H1 (cell line): Measurements from ENCODE around the gene BCL2. TPM values are rescaled to one million over a fixed set of nuclear protein-coding genes. Genes with fewer than 3 reads are reported as not detected.

Experiments
- CTCF ChIA-PET: fragments of 300-600 bp; sonication (Branson Sonifier 250); formaldehyde crosslinking; loops from one replicate; lab custom pipeline; 2021; ENCODE audit not compliant: partially characterized antibody; lab: Charles Lee
- POLR2A ChIA-PET: fragments of 300-600 bp; sonication (Branson Sonifier 250); formaldehyde crosslinking; loops from one replicate; lab custom pipeline; 2021; ENCODE audit warnings: inconsistent platforms; ENCODE audit not compliant: partially characterized antibody; lab: Charles Lee
- DNase-seq, 2 experiments: peaks; one replicate each; pipeline versions ENCODE4 v3.0.0 to v3.0.0-alpha.2; 2010 to 2022; ENCODE audit warnings: low spot score in 2 of 2, low read depth in 1 of 2, mixed read lengths in 1 of 2
- FAIRE-seq: peaks from 2 replicates; lab custom pipeline; 2011; peaks lifted over from hg19 to GRCh38; lab: Jason Lieb, UNC
- H2AFZ ChIP-seq: 2 replicates; pipeline ENCODE4 v1.8.1; 2012; ENCODE audit warnings: low read length, inconsistent platforms
- H2AK5ac ChIP-seq: 2 replicates; pipeline ENCODE4 v1.6.1; 2013; ENCODE audit warnings: low read depth, low read length
- H2BK120ac ChIP-seq: replicated peaks from 2 replicates; pipeline ENCODE3; 2013; ENCODE audit warnings: low read depth, low read length, inconsistent platforms
- H2BK12ac ChIP-seq: 2 replicates; pipeline ENCODE4 v1.6.1; 2013; ENCODE audit warnings: low read depth, low read length
- H2BK15ac ChIP-seq: 2 replicates; pipeline ENCODE4 v1.6.1; 2013; ENCODE audit warnings: low read length
- H2BK20ac ChIP-seq: 2 replicates; pipeline ENCODE4 v1.6.1; 2013; ENCODE audit warnings: low read length
- H2BK5ac ChIP-seq: 2 replicates; pipeline ENCODE4 v1.6.1; 2013; ENCODE audit warnings: low read depth, low read length
- H3K14ac ChIP-seq: 2 replicates; pipeline ENCODE4 v1.6.1; 2013; ENCODE audit warnings: inconsistent platforms; ENCODE audit not compliant: insufficient read length
- H3K18ac ChIP-seq: 2 replicates; pipeline ENCODE4 v1.6.1; 2013; ENCODE audit warnings: low read length; ENCODE audit errors: extremely low read depth
- H3K23ac ChIP-seq: 2 replicates; pipeline ENCODE4 v1.6.1; 2013; ENCODE audit warnings: inconsistent platforms; ENCODE audit not compliant: insufficient read length
- H3K23me2 ChIP-seq: 2 replicates; pipeline ENCODE4 v1.6.1; 2013; ENCODE audit warnings: low read depth, low read length
- H3K27ac ChIP-seq: 2 replicates; pipeline ENCODE4 v1.6.1; 2011; ENCODE audit warnings: low read depth, low read length, inconsistent platforms
- H3K27me3 ChIP-seq, 4 experiments: replicated peaks in 1 of 4; 1 replicate in 1 of 4; 2 replicates in 3 of 4; pipeline versions ENCODE4 v1.6.1 to v1.8.1; 2011 to 2013; ENCODE audit warnings: low read length in 3 of 4, mild to moderate bottlenecking in 3 of 4, inconsistent platforms in 2 of 4, mixed read lengths in 2 of 4, moderate library complexity in 1 of 4; ENCODE audit not compliant: control insufficient read depth in 3 of 4, insufficient read depth in 3 of 4; ENCODE audit errors: extremely low read depth in 1 of 4
- H3K36me3 ChIP-seq, 4 experiments: 2 replicates each; pipeline versions ENCODE4 v1.6.1 to v1.8.1; 2011 to 2013; ENCODE audit warnings: mild to moderate bottlenecking in 4 of 4, low read length in 3 of 4, moderate library complexity in 2 of 4, control low read depth in 1 of 4, inconsistent platforms in 1 of 4; ENCODE audit not compliant: insufficient read depth in 4 of 4, control insufficient read depth in 2 of 4
- H3K4ac ChIP-seq: replicated peaks from 2 replicates; pipeline ENCODE3; 2013; ENCODE audit warnings: low read length, low read depth, mixed read lengths, inconsistent platforms; ENCODE audit not compliant: insufficient read length
- H3K4me1 ChIP-seq, 4 experiments: replicated peaks in 1 of 4; 1 replicate in 1 of 4; 2 replicates in 3 of 4; pipeline versions ENCODE4 v1.6.1 to v1.8.1; 2011 to 2013; ENCODE audit warnings: low read length in 3 of 4, inconsistent platforms in 2 of 4, mixed read lengths in 1 of 4; ENCODE audit not compliant: insufficient read depth in 4 of 4, control insufficient read depth in 3 of 4
- H3K4me2 ChIP-seq, 2 experiments: 2 replicates each; pipeline versions ENCODE4 v1.6.1 to v1.8.1; 2011 to 2013; ENCODE audit warnings: low read depth in 2 of 2, low read length in 2 of 2, control low read depth in 1 of 2, inconsistent platforms in 1 of 2, mild to moderate bottlenecking in 1 of 2; ENCODE audit not compliant: insufficient read depth in 1 of 2
- H3K4me3 ChIP-seq, 4 experiments: fragments of 200-600, 300-600 bp in 1 of 4; sonication (generic), shearing (Covaris generic), sonication (Bioruptor Twin) in 1 of 4; 2 replicates each; pipeline versions ENCODE4 v1.5.1 to v1.8.1; 2011 to 2016; ENCODE audit warnings: low read length in 4 of 4, low read depth in 3 of 4, control low read depth in 2 of 4, inconsistent platforms in 2 of 4, mild to moderate bottlenecking in 2 of 4, mixed read lengths in 1 of 4, moderate library complexity in 1 of 4; ENCODE audit not compliant: insufficient read depth in 2 of 4; ENCODE audit errors: extremely low read depth in 1 of 4
- H3K56ac ChIP-seq: replicated peaks from 2 replicates; pipeline ENCODE3; 2013; ENCODE audit warnings: low read depth, mild to moderate bottlenecking, mixed read lengths, low read length, inconsistent platforms; ENCODE audit not compliant: insufficient read length
- H3K79me1 ChIP-seq: 2 replicates; pipeline ENCODE4 v1.6.1; 2013; ENCODE audit warnings: low read depth, low read length, control low read depth
- H3K79me2 ChIP-seq, 2 experiments: 2 replicates each; pipeline versions ENCODE4 v1.6.1 to v1.8.1; 2012 to 2013; ENCODE audit warnings: low read length in 2 of 2, mild to moderate bottlenecking in 2 of 2, inconsistent platforms in 1 of 2; ENCODE audit not compliant: insufficient read depth in 2 of 2, control insufficient read depth in 1 of 2
- H3K9ac ChIP-seq, 4 experiments: replicated peaks in 1 of 4; 1 replicate in 1 of 4; 2 replicates in 3 of 4; pipeline versions ENCODE4 v1.6.1 to v1.8.1; 2011 to 2013; ENCODE audit warnings: low read depth in 3 of 4, low read length in 3 of 4, control low read depth in 2 of 4, mild to moderate bottlenecking in 2 of 4, moderate library complexity in 2 of 4, inconsistent platforms in 1 of 4; ENCODE audit errors: extremely low read depth in 1 of 4
- H3K9me3 ChIP-seq, 2 experiments: 2 replicates each; pipeline versions ENCODE4 v1.6.1 to v1.8.1; 2012 to 2013; ENCODE audit warnings: mild to moderate bottlenecking in 2 of 2, moderate library complexity in 2 of 2, control low read depth in 1 of 2, inconsistent platforms in 1 of 2, low read depth in 1 of 2, low read length in 1 of 2, mixed read lengths in 1 of 2; ENCODE audit not compliant: insufficient read depth in 2 of 2
- H4K20me1 ChIP-seq, 2 experiments: replicated peaks in 1 of 2; 2 replicates each; pipeline versions ENCODE3 to v1.8.1; 2011 to 2013; ENCODE audit warnings: inconsistent platforms in 2 of 2, low read length in 2 of 2, mild to moderate bottlenecking in 1 of 2; ENCODE audit not compliant: insufficient read depth in 2 of 2, control insufficient read depth in 1 of 2
- H4K5ac ChIP-seq: 2 replicates; pipeline ENCODE4 v1.6.1; 2013; ENCODE audit warnings: low read length, low read depth, mixed read lengths, inconsistent platforms; ENCODE audit not compliant: insufficient read length
- H4K8ac ChIP-seq: 2 replicates; pipeline ENCODE4 v1.8.0; 2013; ENCODE audit warnings: mild to moderate bottlenecking, moderate library complexity, low read length, inconsistent platforms; ENCODE audit not compliant: insufficient read depth; ENCODE audit errors: extremely low read depth
- H4K91ac ChIP-seq: replicated peaks from 2 replicates; pipeline ENCODE3; 2013; ENCODE audit warnings: low read length, mixed read lengths, inconsistent platforms; ENCODE audit not compliant: insufficient read length
- CREB1 ChIP-seq: IDR thresholded peaks from 2 replicates; pipeline ENCODE4 v1.6.1; 2012; ENCODE audit warnings: inconsistent platforms
- FOSL1 ChIP-seq: IDR thresholded peaks from 2 replicates; pipeline ENCODE4 v1.6.1; 2011; ENCODE audit warnings: mild to moderate bottlenecking, low read depth, low read length, moderate library complexity; ENCODE audit not compliant: insufficient read depth
- HDAC6 ChIP-seq: IDR thresholded peaks from one replicate; pipeline ENCODE4 v1.7.1; 2012; ENCODE audit warnings: low read depth, mild to moderate bottlenecking, inconsistent platforms, low read length, moderate library complexity
- JUN ChIP-seq: IDR thresholded peaks from 2 replicates; pipeline ENCODE4 v1.6.1; 2011; ENCODE audit warnings: low read depth, mild to moderate bottlenecking, improper control_type of control experiment, low read length
- JUND ChIP-seq: IDR thresholded peaks from 2 replicates; pipeline ENCODE4 v1.6.1; 2011; ENCODE audit warnings: mild to moderate bottlenecking, improper control_type of control experiment, low read length
- MAFK ChIP-seq: IDR thresholded peaks from 2 replicates; pipeline ENCODE4 v1.6.1; 2012; ENCODE audit warnings: low read depth, mild to moderate bottlenecking, improper control_type of control experiment, low read length
- RBBP5 ChIP-seq: IDR thresholded peaks from 2 replicates; pipeline ENCODE4 v1.7.1; 2012; ENCODE audit warnings: low read depth, mild to moderate bottlenecking, inconsistent platforms, low read length, moderate library complexity, borderline replicate concordance
- SP4 ChIP-seq: IDR thresholded peaks from 2 replicates; pipeline ENCODE4 v1.6.1; 2012; ENCODE audit warnings: low read length, inconsistent platforms
- TAF1 ChIP-seq: IDR thresholded peaks from 2 replicates; pipeline ENCODE4 v1.6.1; 2011; ENCODE audit warnings: mild to moderate bottlenecking, low read depth, low read length
- TAF7 ChIP-seq: optimal IDR thresholded peaks from 2 replicates; pipeline ENCODE3; 2011; ENCODE audit warnings: low read depth, mild to moderate bottlenecking, inconsistent platforms, low read length, moderate library complexity, borderline replicate concordance
- WGBS, 2 experiments: shearing (Covaris generic) in 1 of 2; methylation state at CpG; one replicate each; pipeline versions ENCODE4 v1.1.6 to v1.1.7; 2013 to 2015; ENCODE audit warnings: low lambda C conversion rate in 2 of 2, mixed read lengths in 2 of 2, inconsistent platforms in 1 of 2, low coverage in 1 of 2, missing lambda C conversion rate in 1 of 2; ENCODE audit not compliant: insufficient replicate concordance in 2 of 2, insufficient coverage in 1 of 2, insufficient read length in 1 of 2; ENCODE audit errors: extremely low coverage in 1 of 2, missing lambda C conversion rate in 1 of 2; 5-methylcytosine and 5-hydroxymethylcytosine counted together
- polyA plus RNA-seq, 7 experiments: library from polyadenylated mRNA; depleted of rRNA in 3 of 7; stranded (reverse) in 5 of 7; unstranded in 2 of 7; fragments of >200 nt in 5 of 7; fragments of 200-250 nt in 2 of 7; gene quantifications; 1 replicate in 5 of 7; 2 replicates in 1 of 7; 4 replicates in 1 of 7; pipeline versions ENCODE4 v1.2.1 to v1.2.3, GENCODE V29; 2011 to 2013; ENCODE audit warnings: missing spikeins in 2 of 7, mixed read lengths in 2 of 7
- total RNA-seq: library from RNA; stranded (reverse); fragmentation: NEBNext Ultra II Directional; extraction: Animal tissue kit (Norgen Biotek cat#: 25700); gene quantifications from 2 replicates; pipeline ENCODE4 v1.2.1, GENCODE V29; 2021

The BCL2 gene
- total and polyA plus RNA-seq, 2 of the 8 experiments (the other 6 are each of a cell fraction or from before 2014, with no cell fraction given): 0.59 to 4.5 TPM

- Histone ChIP-seq H2AFZ (no peak overlapping the region), H2BK20ac (no peak overlapping the region), H3K23ac (no peak overlapping the region), H2BK5ac (no peak overlapping the region), H4K5ac (no peak overlapping the region), H3K4me1 (peaks cover 0 to 8% (median 2%) of the 10 kb centered on the region in 4 experiments; a peak in 4 of 7 replicates), H2BK120ac (no peak overlapping the region), H3K27ac (no peak overlapping the region), H2BK12ac (no peak overlapping the region), H3K18ac (no peak overlapping the region), H4K20me1 (no peaks in the 10 kb centered on the region), H4K91ac (no peak overlapping the region), H3K9me3 (no peaks in the 10 kb centered on the region), H3K4ac (no peak overlapping the region), H3K23me2 (no peaks in the 10 kb centered on the region), H3K9ac (no peak overlapping the region), H3K4me2 (no peak overlapping the region), H3K4me3 (no peak overlapping the region), H2AK5ac (no peak overlapping the region), H3K27me3 (no peaks in the 10 kb centered on the region), H2BK15ac (no peak overlapping the region), H3K79me2 (no peaks in the 10 kb centered on the region), H3K36me3 (no peaks in the 10 kb centered on the region), H4K8ac (no peak overlapping the region), H3K79me1 (no peaks in the 10 kb centered on the region), H3K14ac (no peak overlapping the region), H3K56ac (no peak overlapping the region)
- CTCF ChIA-PET: interaction anchor here (0.7 to 1.8 kb wide), 9 partner anchors 15 to 164 kb away, joined by 3 to 11 read pairs (median 4); no protein-coding TSS in a partner anchor
- no peak for DNase-seq
- 91% methylated on average over 11 of the region's 11 CpGs; no CpG with 5 or more reads in 1 of the 2 experiments for WGBS, 2 experiments
- TF ChIP-seq HDAC6: no peak
- no peak for TF ChIP-seq JUND
- TF ChIP-seq TAF1: no peak
- no peak for TF ChIP-seq CREB1
- no peak for TF ChIP-seq JUN
- TF ChIP-seq SP4: no peak
- no peak for TF ChIP-seq TAF7
- TF ChIP-seq FOSL1: no peak
- no peak for TF ChIP-seq MAFK
- TF ChIP-seq RBBP5: no peak
- no peak for FAIRE-seq
- POLR2A ChIA-PET: no interaction called here
Measured at GRCh38 chr18:63180321-63180720, 139.2 kb downstream of the BCL2 start.
